GM12872 (cell line): ENCODE data around the gene SNAI3.

ENCODE experiments used
- CTCF ChIP-seq: IDR thresholded peaks from 3 replicates; pipeline ENCODE4 v1.5.1; 2011; ENCODE audit warnings: low read depth, mild to moderate bottlenecking, low read length, moderate library complexity; ENCODE audit not compliant: insufficient read depth

SNAI3 gene

GRCh38 chr16:88691129-88691813, 5.0 kb upstream of the SNAI3 start:
- TF ChIP-seq CTCF = no peak

DNA sequence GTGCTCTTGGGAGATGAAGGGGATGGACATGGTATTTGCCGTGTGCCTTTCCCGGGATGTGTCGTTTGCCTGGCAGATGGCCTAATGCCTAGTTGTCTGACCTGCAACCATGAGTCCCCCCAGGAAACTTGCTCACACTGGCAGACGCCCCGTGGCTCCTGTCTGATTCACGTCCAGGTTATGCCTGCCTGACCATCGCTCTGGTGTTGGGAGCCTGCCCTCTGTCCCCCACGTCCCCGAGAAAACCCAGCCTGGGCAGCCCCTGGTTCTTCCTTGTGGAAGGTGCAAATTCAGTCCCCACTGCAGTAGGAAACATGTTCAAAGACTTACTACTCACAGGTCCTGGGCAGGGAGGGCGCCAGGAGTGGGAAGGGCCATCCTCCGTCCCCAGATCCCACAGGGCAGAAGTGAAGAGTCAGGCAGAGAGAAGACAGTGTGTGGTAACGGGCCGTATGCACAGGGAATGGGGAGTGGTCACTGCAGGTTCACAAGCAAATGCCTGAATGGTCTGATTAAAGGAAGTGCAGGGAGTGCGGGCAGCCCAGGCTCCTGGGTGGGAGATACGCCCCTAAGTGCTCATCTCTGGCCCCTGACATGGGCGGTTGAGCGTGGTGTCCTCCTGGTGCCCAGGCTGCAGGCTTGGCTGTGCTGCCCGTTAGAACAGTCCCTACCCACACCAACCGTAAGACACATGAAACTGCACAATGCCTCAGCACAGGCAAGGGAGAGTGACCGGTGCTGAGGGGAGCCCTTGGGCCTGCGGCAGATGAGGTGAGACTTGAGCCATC, 4.2 kb upstream of the SNAI3 start:
- TF ChIP-seq CTCF = no peak

DNA sequence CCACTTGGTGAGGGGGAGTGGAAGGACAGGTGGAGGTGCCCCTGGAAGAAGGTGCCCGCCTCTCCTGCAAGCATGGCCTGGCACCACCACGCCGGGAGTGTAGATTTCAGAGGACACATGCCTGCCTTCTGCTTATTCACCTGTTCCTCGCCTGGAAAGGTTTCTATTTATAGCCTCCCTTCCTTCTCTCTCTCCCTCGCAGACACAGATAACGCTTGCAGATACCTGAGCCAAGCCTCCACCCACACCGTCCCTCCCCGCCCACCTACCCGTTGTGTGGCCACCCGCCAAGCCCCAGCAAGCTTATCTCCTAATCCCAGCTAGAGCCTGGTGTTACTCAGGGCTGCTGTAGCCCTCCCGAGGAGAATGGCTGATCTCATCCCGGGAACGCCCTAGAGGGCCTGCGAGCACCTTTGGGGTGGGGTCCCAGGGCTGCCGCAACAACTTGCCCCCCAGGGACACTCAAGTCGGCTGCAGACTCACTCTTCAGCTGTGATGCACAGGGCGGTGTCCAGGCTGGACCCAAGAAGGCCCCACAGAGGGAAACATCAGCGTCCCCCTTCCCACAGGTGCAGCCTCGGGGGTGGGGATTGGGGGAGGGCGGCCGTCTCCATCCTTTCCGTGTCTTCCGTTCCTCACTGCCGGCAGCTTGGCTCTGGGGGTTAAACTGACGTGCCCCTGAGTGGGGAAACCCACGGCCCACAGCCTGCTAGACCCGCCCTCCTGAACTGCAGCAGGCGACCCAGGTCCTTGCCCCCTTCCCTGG, 1.9 kb upstream of the SNAI3 start:
- no peak for TF ChIP-seq CTCF

- TF ChIP-seq CTCF = no peak
Measured at GRCh38 chr16:88687676-88688012, 1.3 kb upstream of the SNAI3 start.

DNA sequence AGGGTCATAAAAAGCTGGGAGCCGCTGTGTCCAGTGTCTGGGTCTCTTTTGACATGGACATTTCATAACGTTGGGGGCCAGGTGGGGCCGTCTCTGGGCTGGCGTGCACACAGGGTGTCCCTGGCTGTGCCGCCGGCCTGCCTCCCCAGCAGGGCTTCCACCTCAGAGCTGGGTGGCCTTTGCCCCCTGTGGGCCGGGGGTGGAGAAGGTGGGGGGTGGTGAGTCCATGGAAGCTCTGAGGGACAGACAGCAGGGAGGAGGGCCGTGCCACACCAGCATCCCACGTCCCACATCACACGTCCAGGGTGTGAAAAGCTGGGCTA, 908 bp upstream of the SNAI3 start:
- TF ChIP-seq CTCF = no peak

DNA sequence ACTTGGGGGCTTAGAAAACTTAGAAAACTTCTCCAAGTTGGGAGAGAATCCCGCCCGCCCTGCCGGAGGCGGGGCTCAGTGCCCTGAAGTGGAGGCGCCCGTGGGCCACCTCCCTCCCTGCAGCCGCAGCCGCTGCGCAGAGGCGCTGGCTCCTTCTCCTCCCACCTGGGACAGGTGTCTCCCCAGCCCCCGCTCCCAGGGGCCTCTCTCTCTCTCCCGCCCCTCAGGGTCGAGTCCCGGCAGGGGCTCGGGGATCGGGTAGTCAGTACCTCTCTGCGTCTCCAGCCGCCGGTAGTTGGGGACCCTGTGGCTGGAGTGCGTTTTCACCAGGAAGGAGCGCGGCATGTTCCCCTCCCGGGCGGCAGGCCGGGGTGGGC, 257 bp downstream of the SNAI3 start:
- no peak for TF ChIP-seq CTCF
